K562 (cell line): ENCODE measurements around the gene EFNA2. TPM values are rescaled to one million over a fixed set of nuclear protein-coding genes. Genes with fewer than 3 reads are reported as not detected.

Source experiments
- ATAC-seq: fragments of 200-7000 bp; cut with Tn5 transposase; 3 replicates; pipeline ENCODE4 v1.9.1; 2020; ENCODE audit warnings: moderate library complexity
- BruUV-seq: library from RNA; stranded (reverse); fragments of 400-500 nt; replicated peaks from 2 replicates; lab custom pipeline; 2021; lab: Mats Ljungman, UMichigan
- CTCF ChIA-PET: fragments of 300-600 bp; formaldehyde crosslinking; extraction: SDS; loops from one replicate; lab custom pipeline; 2021; ENCODE audit warnings: low intra/inter-chr PET ratio; lab: Yijun Ruan, JAX
- POLR2A ChIA-PET: fragments of 300-600, 350-650 bp; sonication (Branson Sonifier 250); formaldehyde crosslinking; extraction: SDS; loops from one replicate; lab custom pipeline; 2021; ENCODE audit warnings: antibody characterized with exemption, inconsistent platforms; lab: Yijun Ruan, JAX
- DNase-seq, 4 experiments: peaks; one replicate each; pipeline versions ENCODE4 v3.0.0 to v3.0.0-alpha.2; 2011 to 2018; ENCODE audit warnings: low spot score in 3 of 4, mixed read lengths in 3 of 4; ENCODE audit errors: extremely low read depth in 1 of 4
- FAIRE-seq: peaks from 2 replicates; lab custom pipeline; 2011; peaks lifted over from hg19 to GRCh38; lab: Jason Lieb, UNC
- H2AFZ ChIP-seq: 2 replicates; pipeline ENCODE4 v1.6.0; 2011; ENCODE audit warnings: low read depth, low read length, control low read depth, inconsistent platforms
- H3K27ac ChIP-seq: fragments of 200-600 bp; 3 replicates; pipeline ENCODE4 v1.8.0; 2011; ENCODE audit warnings: low read depth, mild to moderate bottlenecking, control low read depth, inconsistent platforms, low read length, moderate library complexity, mixed read lengths; ENCODE audit errors: extremely low read depth
- H3K27me3 ChIP-seq, 2 experiments: fragments of 300-600 bp in 1 of 2; 2 replicates in 1 of 2; 3 replicates in 1 of 2; pipeline versions ENCODE4 v1.6.0 to v1.8.0; 2011; ENCODE audit warnings: inconsistent platforms in 2 of 2, low read length in 2 of 2, mild to moderate bottlenecking in 1 of 2, mixed read lengths in 1 of 2, moderate library complexity in 1 of 2; ENCODE audit not compliant: control insufficient read depth in 2 of 2, insufficient read depth in 2 of 2
- H3K36me3 ChIP-seq: fragments of 300-600 bp; 3 replicates; pipeline ENCODE4 v1.8.0; 2011; ENCODE audit warnings: mild to moderate bottlenecking, low read length, inconsistent platforms; ENCODE audit not compliant: control insufficient read depth, insufficient read depth
- H3K4me1 ChIP-seq, 2 experiments: fragments of 200-600 bp in 1 of 2; replicated peaks in 1 of 2; 2 replicates in 1 of 2; 3 replicates in 1 of 2; pipeline versions ENCODE4 v1.5.1 to v1.8.0; 2011; ENCODE audit warnings: inconsistent platforms in 2 of 2, low read length in 2 of 2, mild to moderate bottlenecking in 1 of 2, mixed read lengths in 1 of 2, moderate library complexity in 1 of 2; ENCODE audit not compliant: control insufficient read depth in 2 of 2, insufficient read depth in 2 of 2
- H3K4me2 ChIP-seq: 2 replicates; pipeline ENCODE4 v1.6.1; 2011; ENCODE audit warnings: low read length, control low read depth, inconsistent platforms, mixed read lengths; ENCODE audit not compliant: insufficient read depth
- H3K4me3 ChIP-seq: fragments of 200-600 bp; sonication (generic), shearing (Covaris generic); 2 replicates; pipeline ENCODE4 v1.5.1; 2016; ENCODE audit warnings: control low read depth, inconsistent platforms
- H3K79me2 ChIP-seq: fragments of 200-600 bp; 3 replicates; pipeline ENCODE4 v1.8.0; 2011; ENCODE audit warnings: low read length, inconsistent platforms; ENCODE audit not compliant: control insufficient read depth, insufficient read depth
- H3K9ac ChIP-seq, 2 experiments: 2 replicates each; pipeline versions ENCODE4 v1.6.0 to v1.6.1; 2011; ENCODE audit warnings: low read depth in 2 of 2, low read length in 2 of 2, control low read depth in 1 of 2, inconsistent platforms in 1 of 2, mild to moderate bottlenecking in 1 of 2, mixed read lengths in 1 of 2; ENCODE audit not compliant: insufficient read depth in 1 of 2
- H3K9me1 ChIP-seq: one replicate; pipeline ENCODE4 v1.6.0; 2011; ENCODE audit warnings: inconsistent platforms, mild to moderate bottlenecking, low read length, moderate library complexity; ENCODE audit not compliant: control insufficient read depth, insufficient read depth
- H3K9me3 ChIP-seq: replicated peaks from 2 replicates; pipeline ENCODE4 v1.5.1; 2011; ENCODE audit warnings: low read depth, low read length, inconsistent platforms; ENCODE audit not compliant: control insufficient read depth, insufficient read depth
- H4K20me1 ChIP-seq: replicated peaks from 2 replicates; pipeline ENCODE4 v1.6.1; 2011; ENCODE audit warnings: low read length, inconsistent platforms, mixed read lengths; ENCODE audit not compliant: control insufficient read depth, insufficient read depth
- GATAD2A ChIP-seq: fragments of 450-650 bp; IDR thresholded peaks from 2 replicates; pipeline ENCODE4 v1.6.1; 2017
- HDAC1 ChIP-seq, 2 experiments: fragments of 450-650 bp; IDR thresholded peaks; 2 replicates each; pipeline ENCODE4 v1.6.1; 2016 to 2017; ENCODE audit warnings: inconsistent platforms in 1 of 2, mild to moderate bottlenecking in 1 of 2, moderate library complexity in 1 of 2
- KAT2B ChIP-seq: IDR thresholded peaks from one replicate; pipeline ENCODE4 v1.6.1; 2012; ENCODE audit warnings: low read depth, mild to moderate bottlenecking, control low read depth, inconsistent platforms, low read length, moderate library complexity
- PKNOX1 ChIP-seq: fragments of 450-650 bp; IDR thresholded peaks from 2 replicates; pipeline ENCODE4 v1.6.1; 2016
- SP2 ChIP-seq: IDR thresholded peaks from 2 replicates; pipeline ENCODE4 v1.6.1; 2011; ENCODE audit warnings: mild to moderate bottlenecking, low read depth, low read length, moderate library complexity; ENCODE audit not compliant: poor library complexity, severe bottlenecking; ENCODE audit errors: extremely low read depth
- TSC22D4 ChIP-seq: fragments of 450-650 bp; IDR thresholded peaks from 2 replicates; pipeline ENCODE4 v1.6.1; 2016; ENCODE audit warnings: missing genetic modification characterization, missing biosample characterization, control low read depth
- ZNF277 ChIP-seq: fragments of 250-450 bp; sonication (Bioruptor Pico); IDR thresholded peaks from 2 replicates; pipeline ENCODE4 v1.8.0; 2022; ENCODE audit warnings: inconsistent platforms, mild to moderate bottlenecking, moderate library complexity, borderline replicate concordance
- ZNF280B ChIP-seq: fragments of 250-450 bp; sonication (Bioruptor Pico); IDR thresholded peaks from 2 replicates; pipeline ENCODE4 v1.5.1; 2021; ENCODE audit warnings: mild to moderate bottlenecking
- ZNF644 ChIP-seq: fragments of 200-800 bp; sonication (Bioruptor generic); IDR thresholded peaks from 2 replicates; pipeline ENCODE4 v1.6.1; 2016; ENCODE audit warnings: low read depth, missing genetic modification characterization, missing compliant biosample characterization
- WGBS: fragments of 100-300 bp; shearing (Covaris generic); methylation state at CpG from one replicate; pipeline ENCODE4 v1.1.6; 2016; ENCODE audit warnings: low coverage, mixed read lengths; ENCODE audit not compliant: insufficient coverage; ENCODE audit errors: missing lambda C conversion rate; 5-methylcytosine and 5-hydroxymethylcytosine counted together
- in situ Hi-C: fragments of 300-500 bp; cut with MboI; formaldehyde crosslinking; loops from 4 replicates; pipeline ENCODE4 v1.15.0; 2018; ENCODE audit warnings: inconsistent platforms, mixed read lengths
- intact Hi-C: fragments of 100-400 bp; cut with micrococcal nuclease; formaldehyde crosslinking; loops from 2 replicates; pipeline ENCODE4 v1.14.2; 2022
- polyA plus RNA-seq, 8 experiments: library from polyadenylated mRNA; depleted of rRNA in 4 of 8; stranded (reverse) in 5 of 8; unstranded in 3 of 8; fragments of >200 nt; fragmentation: Nextera tagmentation in 2 of 8; fragmentation: Illumina TruSeq in 1 of 8; extraction: Ambion mirVana in 2 of 8; extraction: Trizol in 1 of 8; gene quantifications; 2 replicates each; pipeline versions ENCODE4 v1.2.1 to v1.2.3, GENCODE V29; 2011 to 2014; ENCODE audit warnings: inconsistent platforms in 1 of 8, missing spikeins in 1 of 8
- total RNA-seq, 7 experiments: library from RNA; depleted of rRNA in 6 of 7; stranded (reverse); fragments of >200 nt in 6 of 7; fragmentation: Illumina TruSeq in 2 of 7; extraction: Trizol in 2 of 7; gene quantifications; 2 replicates each; pipeline versions ENCODE4 v1.2.1 to v1.2.3, GENCODE V29; 2011 to 2021; ENCODE audit warnings: low replicate concordance in 1 of 7

EFNA2 gene
- total and polyA plus RNA-seq, 9 of the 15 experiments (the other 6 are each of a cell fraction or from before 2014, with no cell fraction given): 0.11 to 0.44 (median 0.15) TPM; not detected in 6

GRCh38 chr19:1281569-1282287, 3.9 kb upstream of the EFNA2 start:
- ATAC-seq (no peak), DNase-seq (no peak), FAIRE-seq (no peak)
- H3K9ac ChIP-seq: 0 out of 4 replicates have a peak overlapping the region, but pooled peaks of 1 of the 2 experiments have one; percentile 36
- intact Hi-C loops: no loop called here
- 50% methylated on average over 9 of the region's 15 CpGs for WGBS
- H3K9me3 ChIP-seq: no peaks in the 10 kb centered on the region
- peaks cover 9 to 16% of the 10 kb centered on the region in 2 experiments; a peak in 3 of 5 replicates for H3K27me3 ChIP-seq
- H3K9me1 ChIP-seq: no peaks in the 10 kb centered on the region
- H3K4me2 ChIP-seq: no peak overlapping the region
- peaks cover 39% of the 10 kb centered on the region; the same call in 2 of the 3 replicates for H3K36me3 ChIP-seq
- peaks cover 20% of the 10 kb centered on the region for H4K20me1 ChIP-seq
- BruUV-seq: no TSS peak
- no peak overlapping the region for H3K4me3 ChIP-seq
- no peak overlapping the region for H3K27ac ChIP-seq
- in situ Hi-C loops: no loop called here
- TF ChIP-seq GATAD2A: 0 out of 2 replicates have a peak, but pooled peaks have one; percentile 44
- no peak for TF ChIP-seq ZNF280B (CRISPR knock-in tag)
- TF ChIP-seq ZNF277 (CRISPR knock-in tag): no peak
- TF ChIP-seq SP2: no peak
- no peak for TF ChIP-seq TSC22D4
- TF ChIP-seq PKNOX1: peak; percentile 40; the same call in 1 of the 2 replicates
- no peak for TF ChIP-seq KAT2B
- TF ChIP-seq HDAC1 (IDR thresholded peaks at IDR 0.05): peak in 1 of 2 experiments; percentile 35; a peak in 1 of 4 replicates
- no peak for TF ChIP-seq ZNF644
- ChIA-PET POLR2A (interaction anchor here (2.0 to 2.4 kb wide), 2 partner anchors 12 to 13 kb away, joined by 9 to 21 read pairs; partner anchors contain the start of gene CIRBP), CTCF (interaction anchor here (0.6 kb wide), 1 partner anchor 242 kb away, joined by 4 read pairs; the partner anchor contains the start of gene PLK5)
- peaks cover 4 to 79% of the 10 kb centered on the region in 2 experiments; a peak in 3 of 5 replicates for H3K4me1 ChIP-seq
- H2AFZ ChIP-seq: no peak overlapping the region
- H3K79me2 ChIP-seq: peaks cover 8% of the 10 kb centered on the region
